ENCODE measurements around the gene ACSS1. TPM values are rescaled to one million over a fixed set of nuclear protein-coding genes. Genes with fewer than 3 reads are reported as not detected.

ACSS1 gene
- total and polyA plus RNA-seq, 7 donors: 20.1 to 41.0 (median 27.1) TPM

DNA sequence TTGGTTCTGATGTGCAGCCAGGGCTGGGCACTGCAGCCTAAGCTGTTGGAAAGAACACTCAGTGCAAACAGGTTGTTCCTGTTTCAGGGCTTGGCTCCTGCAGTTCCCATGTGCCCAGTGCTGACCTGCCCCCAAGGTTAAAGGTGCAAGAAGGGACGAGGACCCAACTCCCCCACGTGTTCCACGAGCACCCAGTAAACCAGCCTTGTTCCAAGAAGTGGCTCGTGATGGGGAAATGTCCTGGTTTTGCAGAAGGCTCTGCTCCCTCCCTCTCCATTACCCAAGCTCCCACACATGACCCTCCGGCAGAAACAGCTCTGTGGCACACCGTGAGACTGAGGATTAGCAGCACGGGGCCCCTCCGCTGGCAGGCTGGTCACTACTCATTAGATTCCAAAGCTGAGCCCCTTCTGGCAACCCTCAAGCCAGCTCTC is 9.4 kb downstream of the ACSS1 start:
- Histone ChIP-seq H3K36me3 (peaks cover 8 to 32% (median 19%) of the 10 kb centered on the region in 4 donors), H3K27ac (peak overlapping the region in 3 of 4 donors; percentile 93 to 97 (median 95)), H3K4me3 (no peak overlapping the region), H3K9me3 (no peaks in the 10 kb centered on the region), H3K27me3 (no peaks in the 10 kb centered on the region), H3K4me1 (peaks cover 2 to 79% (median 61%) of the 10 kb centered on the region in 4 donors)
- WGBS, 2 donors: 75 to 81% methylated on average over 8 of the region's 8 CpGs
- intact Hi-C loops (cut with DNase I): loop anchor here (10.0 kb wide), 1 partner anchor 1414 kb away; the partner anchor contains the start of gene CST3
- TF ChIP-seq CTCF (IDR thresholded peaks at IDR 0.05): no peak
- TF ChIP-seq POLR2AphosphoS5 (IDR thresholded peaks at IDR 0.05): no peak
- no peak for TF ChIP-seq POLR2A (IDR thresholded peaks at IDR 0.05)
- no peak for TF ChIP-seq EP300 (IDR thresholded peaks at IDR 0.05)
- peak; percentile 51 for DNase-seq

GRCh38 chr20:25047766-25048165 is 10.2 kb downstream of the ACSS1 start:
- Histone ChIP-seq H3K27me3 (no peaks in the 10 kb centered on the region), H3K4me3 (no peak overlapping the region), H3K9me3 (no peaks in the 10 kb centered on the region), H3K27ac (no peak overlapping the region), H3K36me3 (peaks cover 8 to 32% (median 19%) of the 10 kb centered on the region in 4 donors), H3K4me1 (peaks cover 2 to 79% (median 61%) of the 10 kb centered on the region in 4 donors)
- TF ChIP-seq CTCF (IDR thresholded peaks at IDR 0.05) (no peak), EP300 (IDR thresholded peaks at IDR 0.05) (no peak), POLR2AphosphoS5 (IDR thresholded peaks at IDR 0.05) (no peak), POLR2A (IDR thresholded peaks at IDR 0.05) (no peak)
- 77 to 86% methylated on average over 13 of the region's 13 CpGs for WGBS, 2 donors
- DNase-seq: peak; percentile 54
- intact Hi-C loops (cut with DNase I): loop anchor here (10.0 kb wide), 1 partner anchor 1413 kb away; the partner anchor contains the start of gene CST3

DNA sequence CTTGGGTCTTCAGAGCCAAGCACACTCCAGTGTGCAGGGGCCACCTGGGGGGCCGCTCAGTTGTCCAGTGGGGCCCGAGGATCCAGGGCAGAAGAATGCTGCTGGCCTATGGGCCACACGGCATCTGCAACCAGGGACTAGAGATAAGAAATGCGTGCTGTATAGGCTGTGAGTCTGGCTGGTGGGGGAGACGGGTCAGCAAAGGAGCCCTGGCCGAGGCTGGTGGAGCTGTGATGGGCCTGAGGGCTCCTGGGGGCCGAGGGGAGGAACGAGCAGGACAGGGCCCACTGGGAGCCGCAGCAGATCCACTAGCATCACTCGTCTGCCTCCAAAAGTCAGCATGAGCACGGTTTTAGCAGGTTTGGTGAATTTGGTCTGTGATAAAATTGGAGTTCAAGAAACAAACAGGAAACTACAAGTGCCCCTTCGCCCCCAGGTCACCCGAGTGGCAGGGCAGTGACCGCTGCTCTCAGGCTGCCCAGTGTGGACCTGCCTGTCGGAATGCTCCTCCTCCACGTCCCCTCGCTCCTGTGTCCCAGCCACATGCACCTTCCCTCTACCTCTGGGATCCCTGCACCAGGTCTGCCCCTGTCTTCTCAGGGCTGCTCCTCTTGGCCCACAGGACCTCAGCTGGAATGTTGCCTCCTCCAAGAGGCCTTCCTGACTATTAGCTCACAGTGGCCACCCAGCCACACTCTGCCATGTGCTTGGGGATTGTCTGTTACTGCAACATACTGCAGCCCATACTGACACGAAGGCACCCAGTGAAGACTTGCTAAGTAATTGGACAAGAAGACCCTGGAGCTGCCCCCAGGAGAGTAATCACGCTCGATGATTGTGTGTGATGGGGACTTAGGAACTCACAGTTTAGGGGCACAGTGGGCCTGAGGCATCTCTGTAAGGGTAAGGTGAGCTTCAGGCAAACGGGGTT is 10.9 kb downstream of the ACSS1 start:
- H3K4me1 ChIP-seq: peaks cover 0 to 79% (median 60%) of the 10 kb centered on the region in 4 donors
- H3K27me3 ChIP-seq: no peaks in the 10 kb centered on the region
- WGBS, 2 donors: 82 to 89% methylated on average over 21 of the region's 21 CpGs
- no peak for TF ChIP-seq POLR2A (IDR thresholded peaks at IDR 0.05)
- no peak for TF ChIP-seq POLR2AphosphoS5 (IDR thresholded peaks at IDR 0.05)
- TF ChIP-seq EP300 (IDR thresholded peaks at IDR 0.05): no peak
- TF ChIP-seq CTCF (IDR thresholded peaks at IDR 0.05): no peak
- H3K4me3 ChIP-seq: no peak overlapping the region
- intact Hi-C loops (cut with DNase I): loop anchor here (10.0 kb wide), 1 partner anchor 1412 kb away; the partner anchor contains the start of gene CST3
- H3K36me3 ChIP-seq: peaks cover 8 to 32% (median 19%) of the 10 kb centered on the region in 4 donors
- no peaks in the 10 kb centered on the region for H3K9me3 ChIP-seq
- no peak overlapping the region for H3K27ac ChIP-seq
- peak; percentile 58 for DNase-seq

GRCh38 chr20:25046181-25046641 is 11.7 kb downstream of the ACSS1 start:
- DNase-seq: peak; percentile 51
- Histone ChIP-seq H3K27me3 (no peaks in the 10 kb centered on the region), H3K4me1 (peaks cover 0 to 79% (median 60%) of the 10 kb centered on the region in 4 donors), H3K4me3 (no peak overlapping the region), H3K36me3 (peaks cover 8 to 32% (median 19%) of the 10 kb centered on the region in 4 donors), H3K9me3 (no peaks in the 10 kb centered on the region), H3K27ac (no peak overlapping the region)
- 82 to 89% methylated on average over 14 of the region's 14 CpGs for WGBS, 2 donors
- intact Hi-C loops (cut with DNase I): loop anchor here (10.0 kb wide), 1 partner anchor 1411 kb away; the partner anchor contains the start of gene CST3
- no peak for TF ChIP-seq CTCF (IDR thresholded peaks at IDR 0.05)
- TF ChIP-seq POLR2A (IDR thresholded peaks at IDR 0.05): no peak
- no peak for TF ChIP-seq POLR2AphosphoS5 (IDR thresholded peaks at IDR 0.05)
- TF ChIP-seq EP300 (IDR thresholded peaks at IDR 0.05): no peak
